Raji (cell line): ENCODE measurements around the gene NFKBIA.

Source experiments
- POLR2A ChIP-seq: IDR thresholded peaks from 2 replicates; pipeline ENCODE4 v1.6.1; 2011; ENCODE audit warnings: low read depth, low read length, control low read depth; ENCODE audit not compliant: insufficient read depth

NFKBIA gene

GRCh38 chr14:35368139-35368460 is 36.4 kb downstream of the NFKBIA start:
- TF ChIP-seq POLR2A, result no peak

GRCh38 chr14:35367056-35367372 is 37.5 kb downstream of the NFKBIA start:
- no peak for TF ChIP-seq POLR2A

- no peak for TF ChIP-seq POLR2A
Measured at GRCh38 chr14:35366521-35366976, 38.0 kb downstream of the NFKBIA start.

GRCh38 chr14:35366056-35366451 is 38.5 kb downstream of the NFKBIA start:
- TF ChIP-seq POLR2A, result no peak

GRCh38 chr14:35365130-35366055 is 39.2 kb downstream of the NFKBIA start:
- no peak for TF ChIP-seq POLR2A

- no peak for TF ChIP-seq POLR2A
Measured at GRCh38 chr14:35362911-35363374, 41.6 kb downstream of the NFKBIA start.

- no peak for TF ChIP-seq POLR2A
Measured at GRCh38 chr14:35362450-35362849, 42.1 kb downstream of the NFKBIA start.

- TF ChIP-seq POLR2A, result no peak
Measured at GRCh38 chr14:35361141-35361480, 43.4 kb downstream of the NFKBIA start.

GRCh38 chr14:35355981-35356841 is 48.3 kb downstream of the NFKBIA start:
- TF ChIP-seq POLR2A, result no peak

- TF ChIP-seq POLR2A, result no peak
Measured at GRCh38 chr14:35353409-35354172, 51.0 kb downstream of the NFKBIA start.

- TF ChIP-seq POLR2A, result no peak
Measured at GRCh38 chr14:35352274-35353233, 52.0 kb downstream of the NFKBIA start.

GRCh38 chr14:35351897-35352273 is 52.7 kb downstream of the NFKBIA start:
- no peak for TF ChIP-seq POLR2A
